Upper lobe of left lung (tissue), 6 donors: ENCODE measurements around the gene EXOC3L2. TPM values are rescaled to one million over a fixed set of nuclear protein-coding genes. Genes with fewer than 3 reads are reported as not detected.
A peak's percentile ranks its signal among the peaks of the same experiment; 100 is the strongest.

Source experiments
- ATAC-seq, 2 donors: fragments of 200-7000 bp; cut with Tn5 transposase; one replicate each; pipeline ENCODE4 v1.9.1; 2022; ENCODE audit warnings: mild to moderate bottlenecking in 2 of 2, moderate library complexity in 2 of 2; ENCODE audit not compliant: low FRiP score in 2 of 2
- DNase-seq, 2 donors: peaks; one replicate each; pipeline ENCODE4 v3.0.0-alpha.2; 2019 to 2020
- H3K27ac ChIP-seq, 4 donors: fragments of 200-600 bp; sonication (generic); one replicate each; pipeline ENCODE4 v1.5.1; 2016 to 2019
- H3K27me3 ChIP-seq, 4 donors: fragments of 200-600 bp; sonication (generic); one replicate each; pipeline ENCODE4 v1.5.1; 2017 to 2019
- H3K36me3 ChIP-seq, 4 donors: fragments of 200-600 bp; sonication (generic); one replicate each; pipeline ENCODE4 v1.5.1; 2016 to 2019
- H3K4me1 ChIP-seq, 4 donors: fragments of 200-600 bp; sonication (generic); one replicate each; pipeline ENCODE4 v1.5.1; 2018 to 2019
- H3K4me3 ChIP-seq, 4 donors: fragments of 200-600 bp; sonication (generic); one replicate each; pipeline ENCODE4 v1.5.1; 2017 to 2019; ENCODE audit warnings: mild to moderate bottlenecking in 2 of 4, moderate library complexity in 1 of 4
- H3K9me3 ChIP-seq, 4 donors: fragments of 200-600 bp; sonication (generic); one replicate each; pipeline ENCODE4 v1.5.1; 2018 to 2019
- CTCF ChIP-seq, 6 experiments: fragments of 450-650 bp in 4 of 6; fragments of 200-600 bp in 2 of 6; sonication (generic) in 2 of 6; IDR thresholded peaks; one replicate each; pipeline ENCODE4 v1.5.1; 2016 to 2019; ENCODE audit warnings: antibody characterized with exemption in 6 of 6
- EP300 ChIP-seq, 4 donors: sonication (generic); formaldehyde crosslinking; IDR thresholded peaks; one replicate each; pipeline ENCODE4 v1.5.1; 2017; ENCODE audit warnings: antibody characterized with exemption in 4 of 4, control low read depth in 2 of 4
- POLR2A ChIP-seq, 4 donors: fragments of 450-650 bp; IDR thresholded peaks; one replicate each; pipeline ENCODE4 v1.5.1; 2016 to 2017; ENCODE audit warnings: antibody characterized with exemption in 4 of 4, mild to moderate bottlenecking in 2 of 4
- POLR2AphosphoS5 ChIP-seq, 2 donors: sonication (generic); formaldehyde crosslinking; IDR thresholded peaks; one replicate each; pipeline ENCODE4 v1.5.1; 2017; ENCODE audit warnings: antibody characterized with exemption in 2 of 2
- WGBS, 2 donors: methylation state at CpG; one replicate each; pipeline ENCODE4 v1.1.5; 2017 to 2018; 5-methylcytosine and 5-hydroxymethylcytosine counted together
- total RNA-seq, 6 donors: library from RNA; depleted of rRNA in 4 of 6; stranded (reverse); fragments of >200 nt in 4 of 6; gene quantifications; one replicate each; pipeline versions ENCODE4 v1.1.0 to v1.2.1, GENCODE V29; 2016 to 2021
- donor health status: DM: no; HTN: no; CAD: no; lungs with moderate emphysema.
- donor health status: DM: no; HTN: yes; CAD: no; lungs with severe emphysema.

Gene EXOC3L2
- total RNA-seq, 6 donors from 2014 or later = 1.1 to 10.0 (median 2.7) TPM

GRCh38 chr19:45187421-45188100 is 57.6 kb downstream of the EXOC3L2 start:
- WGBS, 2 donors = 36 to 41% methylated on average over 10 to 12 of the region's 12 CpGs
- Histone ChIP-seq H3K27me3 (no peaks in the 10 kb centered on the region), H3K4me1 (no peaks in the 10 kb centered on the region), H3K36me3 (no peaks in the 10 kb centered on the region), H3K27ac (no peak overlapping the region), H3K9me3 (no peaks in the 10 kb centered on the region), H3K4me3 (no peak overlapping the region)
- peak in 1 of 2 donors; percentile 39 for ATAC-seq
- no peak for DNase-seq
- TF ChIP-seq CTCF (IDR thresholded peaks at IDR 0.05) = peak in 5 of 6 experiments; percentile 26 to 44 (median 36)
- no peak for TF ChIP-seq POLR2AphosphoS5 (IDR thresholded peaks at IDR 0.05)

GRCh38 chr19:45186509-45187334 is 58.5 kb downstream of the EXOC3L2 start:
- TF ChIP-seq POLR2AphosphoS5 (IDR thresholded peaks at IDR 0.05) (no peak), CTCF (IDR thresholded peaks at IDR 0.05) (no peak), EP300 (IDR thresholded peaks at IDR 0.05) (no peak), POLR2A (IDR thresholded peaks at IDR 0.05) (no peak)
- Histone ChIP-seq H3K4me3 (no peak overlapping the region), H3K36me3 (no peaks in the 10 kb centered on the region), H3K9me3 (no peaks in the 10 kb centered on the region), H3K27me3 (no peaks in the 10 kb centered on the region), H3K4me1 (peaks cover 0 to 5% (median 0%) of the 10 kb centered on the region in 4 donors), H3K27ac (no peak overlapping the region)
- ATAC-seq = no peak
- WGBS, 2 donors = 90 to 93% methylated on average over 10 to 12 of the region's 12 CpGs
- DNase-seq = no peak

- no peak for ATAC-seq
Observed at GRCh38 chr19:45184115-45184514, 61.1 kb downstream of the EXOC3L2 start.

GRCh38 chr19:45182758-45183157 is 62.4 kb downstream of the EXOC3L2 start:
- no peaks in the 10 kb centered on the region for H3K27me3 ChIP-seq
- no peak overlapping the region for H3K27ac ChIP-seq
- TF ChIP-seq POLR2AphosphoS5 (IDR thresholded peaks at IDR 0.05) (no peak), CTCF (IDR thresholded peaks at IDR 0.05) (no peak), EP300 (IDR thresholded peaks at IDR 0.05) (no peak), POLR2A (IDR thresholded peaks at IDR 0.05) (no peak)
- peaks cover 21 to 30% (median 22%) of the 10 kb centered on the region in 4 donors for H3K4me1 ChIP-seq
- H3K9me3 ChIP-seq = no peaks in the 10 kb centered on the region
- DNase-seq (no peak), ATAC-seq (no peak)
- H3K36me3 ChIP-seq = peaks cover 0 to 4% (median 2%) of the 10 kb centered on the region in 4 donors
- WGBS, 2 donors = 71 to 75% methylated on average over 4 of the region's 4 CpGs
- H3K4me3 ChIP-seq = no peak overlapping the region

More at GRCh38 chr19:45184115-45184514, 61.1 kb downstream of the EXOC3L2 start:
- Histone ChIP-seq H3K4me1 (peaks cover 21 to 29% (median 22%) of the 10 kb centered on the region in 4 donors), H3K36me3 (peaks cover 0 to 4% (median 2%) of the 10 kb centered on the region in 4 donors), H3K9me3 (no peaks in the 10 kb centered on the region), H3K4me3 (no peak overlapping the region), H3K27me3 (no peaks in the 10 kb centered on the region), H3K27ac (no peak overlapping the region)
- DNase-seq = no peak
- 92 to 93% methylated on average over 5 of the region's 5 CpGs for WGBS, 2 donors
- TF ChIP-seq POLR2AphosphoS5 (IDR thresholded peaks at IDR 0.05) (no peak), POLR2A (IDR thresholded peaks at IDR 0.05) (no peak), CTCF (IDR thresholded peaks at IDR 0.05) (no peak), EP300 (IDR thresholded peaks at IDR 0.05) (no peak)
